ENCODE data around the gene TMIE. TPM values are rescaled to one million over a fixed set of nuclear protein-coding genes. Genes with fewer than 3 reads are reported as not detected.

TMIE gene
- total RNA-seq, 1 donor from 2014 or later, result 0.30 TPM

DNA sequence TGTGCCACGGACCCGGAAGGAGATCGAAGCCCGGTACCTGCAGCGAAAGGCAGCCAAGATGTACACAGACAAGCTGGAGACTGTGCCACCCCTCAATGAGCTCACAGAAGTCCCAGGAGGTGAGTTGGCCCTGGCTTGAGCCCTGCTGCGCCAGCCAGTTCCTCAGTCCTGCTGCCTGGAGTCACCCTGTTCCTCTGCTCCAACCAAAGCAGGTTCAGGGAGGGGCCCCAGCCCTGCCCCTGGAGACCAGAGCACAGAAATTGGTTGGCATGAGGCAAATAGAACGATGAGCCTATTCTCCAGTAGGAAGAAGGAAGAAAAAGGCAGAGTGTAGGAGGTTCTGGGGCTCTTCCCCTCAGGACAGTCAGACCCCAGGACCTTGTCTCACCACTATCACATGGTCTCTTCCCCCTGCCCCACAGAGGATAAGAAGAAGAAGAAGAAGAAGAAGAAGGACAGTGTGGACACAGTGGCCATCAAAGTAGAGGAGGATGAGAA, 8.0 kb downstream of the TMIE start:
- no peak for DNase-seq

DNA sequence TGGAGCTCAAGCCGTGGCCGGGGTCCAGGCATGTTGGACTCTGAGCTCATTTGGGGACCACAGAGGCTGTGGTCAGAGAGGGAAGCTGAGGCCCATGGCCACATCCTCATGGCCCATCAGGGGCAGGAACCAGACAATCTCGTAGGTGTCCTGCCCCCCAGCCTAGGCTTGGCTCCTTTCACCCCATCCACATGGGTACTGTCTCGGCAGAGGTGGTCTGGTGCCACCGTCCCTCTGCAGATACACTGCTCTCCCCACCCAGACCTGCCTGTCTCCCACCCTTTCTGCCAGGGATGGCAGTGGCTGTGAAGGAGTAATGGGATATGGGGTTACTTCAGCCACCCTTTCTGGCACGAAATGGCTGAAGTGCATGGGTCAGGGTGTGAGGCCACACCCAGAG, 8.5 kb downstream of the TMIE start:
- DNase-seq, result no peak

DNA sequence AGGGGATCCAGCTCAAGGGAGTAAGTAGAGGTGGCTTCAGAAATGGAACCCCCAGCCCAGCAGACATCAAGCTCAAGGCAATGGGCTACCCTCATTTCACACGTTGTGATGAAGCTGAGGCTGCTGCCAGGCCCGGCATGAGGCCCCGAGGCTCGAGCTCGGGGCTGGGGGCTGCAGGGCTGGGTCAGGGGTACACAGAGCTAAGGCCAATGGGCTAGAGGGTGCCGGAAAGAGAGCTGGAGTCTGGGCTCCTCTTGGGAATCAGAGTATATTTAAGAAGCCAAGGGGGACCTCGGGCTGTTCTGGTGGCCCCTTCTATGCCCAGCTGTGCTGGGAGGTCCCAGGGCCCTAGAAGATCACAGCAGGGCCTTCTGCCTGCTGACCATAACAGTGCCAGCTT, 9.0 kb downstream of the TMIE start:
- no peak for DNase-seq

DNA sequence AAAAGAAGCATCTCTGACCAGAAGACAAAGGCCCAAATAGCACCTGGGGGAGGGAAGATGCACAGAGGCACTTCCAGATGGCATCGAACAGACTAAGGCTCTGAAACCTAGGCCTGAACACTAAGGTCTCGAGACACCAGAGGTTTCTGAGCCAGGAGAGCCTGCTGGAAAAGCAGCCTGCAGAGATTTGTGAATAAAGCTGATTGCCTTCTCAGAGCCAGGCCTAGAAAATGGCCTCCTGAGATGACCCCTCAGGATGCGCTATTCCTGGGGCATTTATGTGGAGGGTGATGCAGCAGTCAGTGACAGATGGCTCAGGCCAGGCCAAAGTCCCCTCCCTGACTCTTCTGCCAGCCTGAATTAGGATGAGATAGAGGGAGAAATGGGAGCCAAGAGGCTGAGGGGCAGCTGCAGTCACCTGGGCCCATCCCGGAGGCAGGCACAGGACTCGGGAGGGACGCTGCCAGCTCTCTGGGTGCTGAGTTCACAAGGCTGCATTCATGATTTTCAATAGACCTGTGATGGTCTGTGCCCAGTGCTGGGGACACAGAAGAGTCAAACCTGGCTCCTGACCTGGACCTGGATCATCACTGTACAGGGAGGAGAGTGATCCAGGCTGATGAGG, 9.6 kb downstream of the TMIE start:
- no peak for DNase-seq

DNA sequence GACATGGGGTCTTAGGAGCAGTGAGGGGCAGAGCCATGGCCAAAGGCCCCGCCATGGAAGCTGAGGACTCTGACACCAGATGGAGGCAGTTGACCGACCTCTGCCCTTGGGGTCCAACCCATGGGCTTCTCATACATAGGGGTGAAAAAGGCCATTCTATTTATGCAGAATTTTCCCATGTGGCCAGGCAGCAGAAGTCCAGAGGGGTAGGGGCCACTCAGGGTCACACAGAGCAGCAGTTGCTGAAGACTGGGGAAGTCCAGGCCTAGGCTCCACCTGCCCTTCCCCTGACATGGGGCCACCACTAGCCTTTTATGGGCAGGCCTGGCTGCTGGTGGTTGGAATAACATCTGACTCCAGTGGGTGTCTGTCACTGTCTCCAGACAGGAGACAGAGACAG, 10.1 kb downstream of the TMIE start:
- DNase-seq, result no peak

DNA sequence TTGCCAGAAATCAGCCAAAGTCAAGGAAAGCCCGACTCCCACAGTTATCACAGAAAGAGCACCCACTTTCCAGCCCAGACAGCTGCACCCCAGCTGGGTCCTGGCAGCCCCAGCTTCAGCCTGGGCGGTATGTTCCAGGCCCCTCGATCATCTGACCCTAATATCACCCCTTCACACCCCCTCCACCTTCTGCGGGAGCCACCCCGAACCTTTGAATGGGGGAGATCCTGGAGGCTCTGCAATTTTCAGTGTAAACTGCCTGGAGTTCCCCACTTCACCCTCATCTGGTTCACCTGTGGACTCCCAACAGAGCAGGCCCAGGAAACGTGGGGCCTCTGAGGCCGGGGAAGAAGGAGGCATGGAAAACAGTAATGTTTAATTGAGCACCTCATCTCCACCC, 10.6 kb downstream of the TMIE start:
- no peak for DNase-seq

DNA sequence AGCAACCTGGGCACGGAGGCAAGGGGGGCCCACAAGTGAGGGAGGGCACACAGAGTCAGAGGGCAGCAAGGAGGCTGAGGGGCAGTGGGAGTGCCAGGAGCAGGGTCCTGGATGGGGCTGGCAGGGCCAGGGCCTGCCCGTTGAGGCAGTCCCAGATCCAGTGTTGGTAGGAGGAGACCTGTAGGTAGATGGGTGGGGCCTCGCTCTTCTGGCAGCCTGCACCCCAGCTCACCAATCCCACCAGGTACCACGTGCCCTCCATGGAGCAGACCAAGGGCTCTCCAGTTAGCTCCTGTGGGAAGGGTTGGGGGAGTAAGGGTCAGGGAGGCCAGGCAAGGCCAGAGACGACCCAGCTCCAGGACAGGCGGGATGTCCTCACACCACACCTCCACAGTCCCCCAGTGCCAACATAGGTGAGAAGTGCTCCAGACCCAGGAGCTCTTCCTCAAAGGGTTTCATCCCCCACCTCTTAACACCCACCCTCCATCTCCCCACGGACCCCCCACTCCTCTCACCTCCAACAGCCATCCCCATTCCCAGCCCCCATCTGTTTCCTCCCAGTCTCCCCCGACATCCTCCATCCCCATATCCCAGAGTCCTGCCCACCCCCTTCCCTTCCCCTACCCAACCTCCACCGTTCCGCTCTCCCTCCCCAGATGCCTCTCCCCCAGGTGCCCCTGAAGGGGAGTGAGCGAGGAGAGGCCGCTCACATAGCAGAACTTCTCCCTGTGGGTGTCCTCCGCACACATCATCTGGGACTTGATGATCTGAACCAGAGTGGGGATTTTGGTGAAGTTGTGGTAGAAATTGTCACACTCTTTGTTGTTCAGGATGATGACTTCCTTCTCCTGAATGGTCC, 11.2 kb downstream of the TMIE start:
- DNase-seq, result no peak

DNA sequence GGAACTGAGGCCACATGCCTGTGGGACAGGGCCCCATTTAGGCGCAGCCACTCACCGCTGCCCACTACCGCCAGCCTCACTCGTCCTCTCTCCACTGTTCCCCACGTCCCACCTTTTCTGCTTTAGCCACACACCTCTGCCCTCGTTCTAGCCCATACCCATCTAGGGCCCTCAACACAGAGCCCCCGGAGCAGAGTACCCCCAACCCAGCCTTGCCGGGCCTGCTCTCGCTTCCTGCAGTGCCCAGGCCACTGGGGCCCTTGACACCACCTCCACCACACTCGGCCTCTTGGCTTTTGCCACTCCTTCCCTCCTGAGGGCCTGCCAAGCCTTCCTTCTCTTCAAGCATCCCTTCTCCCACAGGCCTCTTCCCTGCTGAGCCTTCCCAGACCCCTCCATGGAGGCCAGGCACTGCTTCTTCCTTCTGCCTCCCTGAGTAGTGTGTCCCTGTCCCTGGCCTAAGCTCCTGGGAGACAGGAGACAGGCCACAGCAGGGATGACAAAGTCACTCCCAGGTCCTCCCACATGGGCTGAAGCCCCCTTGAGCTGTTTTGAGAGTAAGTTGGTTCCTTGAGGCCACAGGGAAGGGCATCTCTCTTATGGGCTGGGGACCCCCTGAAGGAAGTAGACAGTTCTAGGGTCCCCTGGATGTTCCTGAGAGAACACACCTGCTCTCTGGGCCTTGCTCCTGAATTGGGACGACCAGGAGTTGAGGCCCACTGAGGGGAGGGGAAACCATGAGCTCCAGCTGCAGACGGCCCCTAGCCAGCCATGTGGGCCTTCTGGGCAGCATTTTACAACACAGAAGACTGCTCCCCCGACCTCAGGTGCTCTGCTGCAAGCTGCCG, 12.1 kb downstream of the TMIE start:
- DNase-seq, result no peak

DNA sequence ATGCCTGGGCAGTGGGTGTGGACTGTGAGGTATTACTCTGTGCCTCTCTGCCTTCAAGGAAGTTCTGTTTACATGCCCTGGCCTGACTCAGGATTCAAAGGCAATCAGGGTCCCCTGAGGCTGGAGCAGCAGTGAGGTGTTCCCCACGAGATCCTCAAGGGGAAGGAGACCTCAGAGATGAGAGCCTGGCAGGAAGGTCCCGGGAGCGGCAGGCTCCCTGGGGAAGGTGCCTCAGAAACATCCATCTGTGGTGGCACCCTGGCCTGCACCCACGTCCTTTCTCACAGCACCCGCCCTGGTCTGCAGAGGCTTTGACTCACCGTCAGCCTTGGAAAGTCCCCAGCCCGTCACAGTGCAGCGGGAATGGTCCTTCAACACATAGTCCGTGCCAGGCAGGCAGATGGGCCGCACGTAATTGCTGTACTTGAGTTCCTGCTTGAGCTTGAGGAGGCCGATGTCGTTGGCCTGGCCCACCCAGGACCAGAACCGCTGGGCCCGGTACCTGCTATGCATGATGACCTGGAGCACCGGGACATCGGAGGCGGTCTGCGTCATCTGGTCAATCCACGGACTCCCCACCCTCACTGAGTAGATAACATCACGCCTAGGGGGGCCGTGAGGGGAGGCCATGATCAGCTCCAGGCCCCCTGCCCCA, 12.8 kb downstream of the TMIE start:
- no peak for DNase-seq

DNA sequence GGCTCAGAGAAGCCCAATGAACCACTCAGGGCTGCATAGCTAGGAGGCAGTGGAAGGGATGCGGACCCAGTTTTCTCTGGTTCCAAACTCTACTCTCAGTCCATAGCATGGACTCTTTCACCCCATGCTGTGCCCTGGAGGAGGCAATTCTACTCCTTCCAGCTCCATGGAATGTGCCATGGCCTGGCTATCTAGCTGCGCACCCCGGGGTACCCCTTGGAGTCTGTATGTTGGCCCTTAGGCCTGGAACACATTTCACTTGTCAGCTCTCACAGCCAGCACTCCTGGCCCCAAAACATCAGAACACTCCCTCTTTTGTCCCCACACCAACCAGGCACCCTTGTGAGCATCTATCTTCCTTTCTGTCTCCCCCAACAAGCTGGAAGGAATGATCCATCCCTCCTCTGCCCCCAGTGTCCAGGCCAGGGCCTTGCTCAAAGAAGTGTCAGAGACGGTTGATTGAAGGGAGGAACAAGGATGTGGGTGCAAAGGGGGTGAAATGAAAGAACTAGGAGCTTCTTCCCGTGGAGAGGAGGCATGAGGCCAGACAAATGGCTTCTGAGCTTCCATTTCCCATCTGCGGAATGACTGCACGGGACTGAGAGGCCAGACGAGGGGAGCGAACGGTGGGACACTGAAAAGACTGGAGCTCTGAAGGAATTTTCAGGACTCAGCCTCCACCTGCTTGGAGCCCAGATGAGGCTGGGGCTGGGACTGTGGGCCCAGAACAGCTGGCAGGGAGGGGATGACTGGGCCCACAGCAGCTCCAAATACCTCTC, 13.7 kb downstream of the TMIE start:
- no peak for DNase-seq

DNA sequence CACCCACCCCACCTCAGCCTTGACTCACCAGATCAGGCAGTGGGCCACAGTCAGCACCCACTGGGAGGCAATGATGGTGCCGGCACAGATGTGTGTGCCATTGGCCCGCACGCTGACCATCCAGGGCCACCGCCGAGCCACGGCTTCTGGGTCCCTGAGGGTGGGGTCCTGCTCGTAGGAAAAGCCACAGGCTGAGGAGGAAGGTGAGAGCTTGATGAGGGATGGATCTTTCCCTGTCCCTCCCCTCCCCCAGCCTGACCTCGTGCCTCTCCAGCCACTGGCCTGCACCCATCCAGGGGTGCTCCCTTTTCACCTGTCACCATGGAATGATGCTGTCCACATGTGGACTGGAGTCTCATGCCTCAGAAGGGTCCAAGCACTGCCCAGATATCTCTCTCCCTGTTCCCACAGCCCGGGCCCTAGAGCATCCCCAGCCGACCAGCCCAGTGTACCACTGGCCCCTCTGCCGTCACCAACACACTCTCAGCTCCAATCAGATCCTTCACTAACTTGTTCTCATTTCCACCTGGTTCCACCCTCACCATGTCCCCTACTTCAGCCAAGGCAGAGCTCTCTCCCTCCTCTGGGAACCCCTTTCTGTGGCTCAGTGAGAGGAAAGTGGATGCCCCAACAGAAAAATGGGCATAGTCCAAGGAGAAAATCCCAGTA, 14.4 kb downstream of the TMIE start:
- no peak for DNase-seq

DNA sequence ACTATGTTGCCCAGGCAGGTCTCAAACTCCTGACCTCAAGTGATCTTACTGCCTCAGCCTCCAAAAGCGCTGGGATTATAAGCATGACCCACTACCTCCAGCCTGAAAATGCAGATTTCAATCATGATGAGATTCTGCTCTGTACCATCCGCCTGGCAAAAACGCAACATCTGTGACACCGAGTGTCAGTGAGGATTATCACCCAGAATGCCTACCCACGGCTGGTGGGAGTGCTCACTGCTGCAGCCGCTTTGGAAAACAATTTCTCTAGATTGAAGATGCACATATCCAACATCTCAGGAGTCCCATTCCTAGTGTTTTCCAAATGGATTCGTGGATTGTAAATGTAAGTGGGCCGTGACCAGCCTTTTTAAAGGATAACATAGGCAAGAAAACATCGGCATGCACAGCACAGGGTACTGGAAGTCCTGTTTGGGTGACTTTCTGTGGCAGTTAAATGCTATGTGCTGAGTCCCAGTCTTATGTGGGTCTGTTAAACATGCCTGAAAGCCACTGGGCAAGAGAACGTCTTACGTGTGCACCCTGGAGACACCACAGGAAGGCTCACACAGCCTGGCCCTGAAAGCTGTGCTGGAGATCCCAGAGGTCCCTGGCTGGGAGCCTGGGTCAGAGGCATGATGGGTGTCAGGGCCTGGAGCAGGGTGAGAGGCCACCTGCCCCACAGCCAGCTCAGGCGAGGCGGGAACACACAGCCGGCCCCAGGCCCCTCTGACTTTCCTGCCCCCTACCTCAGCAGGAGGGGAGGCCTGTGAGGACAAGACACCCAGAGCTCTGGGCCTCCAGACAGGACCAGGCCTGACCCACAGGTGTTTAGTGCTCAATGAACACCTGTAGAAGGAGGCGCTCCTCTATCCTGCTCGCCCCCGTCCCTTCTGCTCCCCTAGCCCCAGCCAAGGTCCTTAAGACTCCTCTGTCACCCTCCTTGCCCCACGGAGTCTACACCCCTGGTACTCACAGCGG, 15.6 kb downstream of the TMIE start:
- no peak for DNase-seq

DNA sequence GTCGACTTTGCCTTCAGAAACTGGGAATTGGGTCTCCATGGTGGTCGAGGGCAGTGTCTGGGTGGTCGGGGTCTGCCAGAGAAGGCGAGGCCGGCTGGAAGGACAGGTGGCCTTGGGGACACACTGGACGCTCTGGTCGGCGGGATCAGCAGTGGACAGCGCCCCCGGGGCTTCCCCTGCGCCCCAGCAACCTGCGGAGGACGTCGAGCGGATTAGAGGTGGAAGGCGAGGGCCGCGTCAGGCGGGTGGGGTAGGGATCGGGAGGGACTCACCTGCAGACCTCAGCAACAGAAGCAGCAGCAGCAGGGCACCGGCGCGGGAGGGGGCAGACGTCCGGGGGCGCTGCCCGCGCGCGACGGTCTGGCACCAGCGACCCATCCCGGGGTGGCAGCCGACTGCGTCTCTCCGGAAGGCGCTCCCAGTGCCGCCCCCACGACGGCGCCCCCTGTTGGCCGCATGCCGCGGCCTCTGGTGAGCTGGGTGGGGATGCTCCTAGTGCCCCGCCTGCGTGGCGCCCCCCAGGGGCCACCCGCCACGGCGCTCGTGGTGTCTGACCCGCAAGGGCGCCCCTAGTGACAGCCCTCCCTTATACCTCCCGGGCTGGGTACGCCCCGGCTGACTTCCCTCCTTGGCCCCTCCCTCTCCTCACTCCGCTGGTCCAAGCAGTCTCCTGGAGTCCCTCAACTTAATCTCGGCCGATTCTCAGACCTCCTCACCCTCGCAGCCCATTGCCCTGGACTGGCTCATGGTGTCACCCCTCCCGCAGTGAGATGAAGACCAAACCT, 16.4 kb downstream of the TMIE start, which contains the start of gene PRSS50:
PRSS50 (minus strand) TSS at position 423 of the 785 bp plus-strand sequence; CDS start at position 378, 45 bp downstream.
- no peak for DNase-seq

DNA sequence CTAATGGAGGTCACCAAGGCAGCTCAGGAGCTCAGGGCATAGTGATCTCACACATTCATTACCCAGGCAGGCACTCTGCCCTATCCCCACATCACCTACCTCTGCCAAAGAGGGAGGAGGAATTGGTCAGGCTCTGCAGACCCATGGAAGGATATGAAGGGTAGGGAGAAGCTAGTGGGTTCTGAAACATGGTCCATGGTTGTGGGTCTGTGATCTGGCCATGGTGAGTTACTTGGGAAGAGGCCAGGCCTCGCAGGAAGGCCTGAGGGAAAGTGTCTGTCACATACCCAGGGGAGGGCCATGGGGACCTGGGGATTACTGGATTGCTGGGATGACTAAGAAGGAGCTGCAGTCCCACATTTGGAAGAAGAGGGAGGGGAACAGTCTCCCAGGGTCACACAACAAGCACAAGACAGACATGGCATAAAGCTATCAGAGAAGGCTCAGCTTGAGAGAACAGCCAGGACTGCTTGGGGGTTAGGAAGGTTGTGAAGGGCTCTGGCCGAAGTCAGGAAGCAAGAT, 17.9 kb downstream of the TMIE start:
- DNase-seq, result no peak

DNA sequence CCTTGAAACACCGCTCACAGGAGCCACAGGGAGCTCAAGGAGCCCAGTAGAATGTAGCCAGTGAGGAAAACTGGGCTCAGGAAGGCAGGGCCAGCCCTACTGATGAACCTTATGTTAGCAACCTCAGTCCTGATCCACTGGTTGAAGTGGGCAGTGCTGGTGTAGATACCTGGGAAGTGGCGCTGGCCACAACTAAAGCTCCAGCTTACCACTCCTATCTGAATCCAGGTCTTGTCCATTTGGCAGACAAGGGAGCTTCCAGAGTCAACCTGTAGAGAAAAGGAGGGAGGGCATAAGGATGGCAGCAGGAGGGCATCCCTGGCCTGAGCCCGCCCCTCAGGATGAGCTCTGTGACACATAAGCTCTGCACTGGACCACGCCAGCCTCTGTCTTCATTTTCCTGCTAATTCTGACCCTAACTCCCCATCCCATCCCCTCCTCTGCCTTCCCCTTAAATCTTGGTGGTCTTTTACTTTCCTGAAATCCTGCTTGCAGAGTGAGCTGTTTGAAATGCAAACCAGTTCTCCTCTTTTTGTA, 18.6 kb downstream of the TMIE start:
- DNase-seq, result no peak

DNA sequence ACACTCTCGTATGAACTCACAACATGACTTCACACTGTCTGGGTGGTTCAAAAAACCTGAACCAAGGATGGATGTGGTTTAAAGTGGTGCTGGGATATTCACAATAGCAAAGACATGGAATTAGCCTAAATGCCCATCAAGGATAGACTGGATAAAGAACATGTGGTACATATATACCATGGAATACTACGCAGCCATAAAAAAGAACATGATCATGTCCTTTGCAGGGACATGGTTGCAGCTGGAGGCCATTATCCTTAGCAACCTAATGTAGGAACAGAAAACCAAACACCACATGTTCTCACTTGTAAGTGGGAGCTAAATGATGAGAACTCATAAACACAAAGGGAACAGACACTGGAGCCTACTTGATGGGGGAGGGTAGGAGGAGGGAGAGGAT, 19.8 kb downstream of the TMIE start:
- DNase-seq, result no peak

DNA sequence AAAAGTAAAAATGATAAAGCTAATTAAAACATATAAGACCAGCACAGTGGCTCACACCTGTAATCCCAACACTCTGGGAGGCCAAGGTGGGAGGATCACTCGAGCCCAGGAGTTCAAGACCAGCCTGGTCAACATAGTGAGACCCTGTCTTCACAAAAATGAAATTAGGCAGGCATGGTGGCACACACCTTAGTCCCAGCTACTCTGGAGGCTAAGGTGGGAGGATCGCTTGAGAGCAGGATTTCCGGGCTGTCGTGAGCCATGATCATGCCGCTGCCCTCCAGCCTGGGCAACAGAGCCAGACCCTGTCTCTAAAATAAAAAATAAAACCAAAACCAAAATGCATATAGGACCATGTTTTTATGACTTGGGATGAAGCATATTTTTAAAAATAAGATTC, 21.3 kb downstream of the TMIE start:
- DNase-seq, result no peak

DNA sequence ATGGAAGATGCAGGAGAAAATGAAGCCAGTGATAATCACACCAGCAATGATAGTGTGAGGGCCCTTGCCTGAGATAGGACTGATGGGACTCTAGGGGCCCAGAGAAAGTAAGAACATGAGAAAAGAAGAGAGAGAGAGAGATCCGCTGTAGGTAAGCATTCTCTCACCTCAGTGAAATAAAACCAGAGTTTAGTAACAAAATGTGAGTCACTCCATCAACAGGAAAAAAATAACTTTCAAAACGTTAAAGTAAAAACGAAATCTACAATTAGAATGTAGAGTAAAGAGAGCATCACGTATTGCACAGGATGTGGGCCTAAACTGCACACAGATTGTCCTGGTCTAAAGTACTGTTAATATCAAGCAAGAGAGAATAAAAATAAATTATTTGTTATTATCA, 23.2 kb downstream of the TMIE start:
- no peak for DNase-seq
